HCEC 1CT (cell line): Measurements from ENCODE around the gene DOP1B.
"Not testable (repeated sequence)": the region's sequence is repeated elsewhere in the genome, so short reads cannot be mapped to it uniquely, and the experiment has no call there.

Source experiments
- DNase-seq: peaks from one replicate; pipeline ENCODE4 v3.0.0-alpha.2; 2017

DOP1B gene

DNA sequence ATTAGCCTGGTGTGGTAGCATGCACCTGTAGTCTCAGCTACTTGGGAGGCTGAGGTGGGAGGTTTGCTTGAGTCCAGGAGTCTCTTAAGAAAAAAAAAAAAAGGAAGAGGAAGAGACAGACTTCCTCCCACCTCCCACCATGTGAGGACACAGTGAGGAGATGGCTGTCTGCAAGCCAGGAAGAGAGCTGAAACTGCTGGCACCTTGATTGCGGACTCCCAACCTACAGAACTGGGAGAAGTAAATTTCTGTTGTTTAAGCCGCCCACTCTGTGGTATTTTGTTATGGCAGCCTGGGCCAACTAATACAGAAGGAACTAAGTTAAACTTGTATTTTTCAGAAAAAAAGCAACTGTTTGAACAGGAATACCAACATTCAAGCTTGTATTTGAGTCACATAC lies 21.7 kb downstream of the DOP1B start:
- DNase-seq = no peak

DNA sequence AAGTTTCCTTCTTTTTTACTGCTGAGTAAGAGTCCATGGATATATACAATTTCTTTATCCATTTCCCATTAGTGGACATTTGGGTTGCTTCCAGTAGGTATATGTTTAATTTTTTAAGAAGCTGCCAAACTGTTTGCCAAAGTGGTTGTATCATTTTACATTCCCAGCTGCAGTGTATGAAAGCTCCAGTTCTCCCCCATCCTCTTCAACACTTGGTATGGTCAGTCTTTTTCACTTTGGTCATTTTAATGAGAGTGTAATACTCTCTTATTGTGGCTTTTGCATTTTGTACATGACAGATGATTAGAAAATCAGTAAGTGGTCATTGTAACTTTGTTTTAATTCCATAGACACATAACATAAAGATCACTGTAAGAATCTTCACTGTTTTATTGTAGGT lies 22.5 kb downstream of the DOP1B start:
- no peak for DNase-seq

DNA sequence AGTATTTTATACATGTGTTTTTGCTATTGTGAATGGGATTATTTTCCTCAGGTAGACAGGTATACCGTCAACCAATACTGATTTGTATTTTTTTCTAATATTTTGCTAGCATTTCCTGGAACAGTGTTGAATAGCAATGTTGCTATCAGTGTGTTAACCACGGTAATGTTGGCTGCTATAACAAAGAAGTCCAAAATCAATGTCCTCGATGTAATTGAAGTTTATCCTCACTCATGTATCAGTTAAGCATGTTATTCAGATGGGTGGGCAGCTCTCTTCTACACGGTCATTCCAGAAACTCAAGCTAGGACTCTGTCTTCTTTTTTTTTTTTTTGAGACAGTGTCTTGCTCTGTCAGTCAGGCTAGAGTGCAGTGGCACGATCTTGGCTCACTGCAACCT lies 24.3 kb downstream of the DOP1B start:
- DNase-seq = no peak

DNA sequence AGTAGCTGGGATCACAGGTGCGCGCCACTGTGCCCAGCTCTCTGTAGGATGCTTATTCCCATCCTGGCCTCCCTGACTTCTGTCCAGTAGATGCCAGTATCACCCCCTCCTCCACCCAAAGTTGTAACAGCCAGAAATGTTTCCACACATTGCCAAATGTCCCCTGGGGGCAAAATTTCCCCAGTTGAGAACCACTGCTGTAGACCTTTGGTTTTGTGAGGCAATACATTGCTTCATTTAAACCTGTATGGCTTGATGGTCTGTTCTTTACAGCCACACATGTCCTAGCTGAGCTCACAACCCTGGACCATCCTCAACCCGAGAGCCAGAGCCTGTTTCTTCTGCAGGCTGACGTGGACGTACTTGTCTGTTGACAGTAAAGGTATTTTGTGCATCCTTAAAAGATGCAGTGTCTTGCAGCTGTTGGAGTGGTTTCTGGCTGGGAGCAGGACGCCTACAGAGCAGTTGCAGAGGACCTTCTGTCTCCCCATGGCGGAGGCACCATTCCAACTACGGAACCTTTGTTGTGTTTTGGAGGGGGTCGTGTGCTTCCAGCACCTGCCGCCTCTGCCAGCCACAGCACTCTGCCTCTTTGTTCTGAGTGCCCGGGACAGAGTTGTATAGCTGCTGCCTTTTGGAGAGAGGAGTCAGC lies 26.6 kb downstream of the DOP1B start:
- DNase-seq = no peak

DNA sequence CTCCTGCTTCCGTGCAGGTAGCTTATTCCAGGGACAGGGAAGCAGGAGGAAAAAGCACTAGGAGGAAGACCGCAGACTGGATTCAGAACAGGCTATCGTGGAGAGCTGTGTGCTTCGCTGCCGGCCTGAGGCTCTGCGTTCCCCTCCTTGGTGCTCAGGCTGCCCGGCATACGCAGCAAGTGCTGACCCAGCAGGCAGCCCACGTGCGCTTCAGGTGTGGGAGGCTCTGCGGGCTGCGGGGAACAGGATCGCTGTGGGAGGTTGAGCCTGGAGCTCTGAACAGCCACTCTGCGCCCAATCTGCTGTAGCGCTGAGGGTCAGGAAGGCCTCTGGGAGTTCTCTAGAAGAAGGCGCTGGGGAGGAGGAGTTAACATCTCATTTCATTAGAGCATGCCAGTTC lies 27.9 kb downstream of the DOP1B start:
- DNase-seq = no peak

DNA sequence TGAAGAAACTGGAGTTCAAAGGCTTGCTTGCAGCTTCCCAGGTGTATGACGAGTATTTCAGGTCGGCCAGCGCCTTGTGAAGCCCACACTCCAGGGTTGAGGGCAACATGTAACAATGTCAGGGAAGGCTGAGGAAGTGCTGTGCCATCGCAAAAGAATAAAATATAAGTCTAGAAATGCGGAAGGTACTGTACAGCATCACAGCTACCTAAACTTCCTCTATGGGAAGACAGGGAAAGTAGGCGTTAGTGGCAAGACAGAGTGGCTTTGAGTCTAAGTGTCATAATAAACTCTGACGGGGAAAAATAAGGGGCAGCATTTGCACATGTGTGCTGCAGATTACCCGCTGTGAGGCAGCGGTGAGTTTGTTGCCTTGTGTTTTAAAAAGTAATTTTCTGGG lies 28.9 kb downstream of the DOP1B start:
- no peak for DNase-seq

DNA sequence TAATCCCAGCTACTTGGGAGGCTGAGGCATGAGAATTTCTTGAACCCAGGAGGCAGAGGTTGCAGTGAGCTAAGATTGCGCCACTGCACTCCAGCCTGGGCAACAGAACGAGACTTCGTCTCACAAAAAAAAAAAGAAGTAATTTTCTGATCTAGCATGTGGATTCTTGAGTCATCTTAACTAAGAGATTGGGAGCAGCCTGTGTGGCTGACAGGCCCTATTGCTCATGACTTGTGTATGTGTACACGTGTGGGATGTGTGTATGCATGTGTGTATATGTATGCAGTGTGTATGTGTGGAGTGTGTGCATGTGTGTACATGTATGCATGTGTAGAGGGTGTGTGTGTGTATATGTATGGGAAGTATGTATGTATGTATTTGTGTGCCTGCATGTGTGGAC lies 29.5 kb downstream of the DOP1B start:
- DNase-seq = no peak

DNA sequence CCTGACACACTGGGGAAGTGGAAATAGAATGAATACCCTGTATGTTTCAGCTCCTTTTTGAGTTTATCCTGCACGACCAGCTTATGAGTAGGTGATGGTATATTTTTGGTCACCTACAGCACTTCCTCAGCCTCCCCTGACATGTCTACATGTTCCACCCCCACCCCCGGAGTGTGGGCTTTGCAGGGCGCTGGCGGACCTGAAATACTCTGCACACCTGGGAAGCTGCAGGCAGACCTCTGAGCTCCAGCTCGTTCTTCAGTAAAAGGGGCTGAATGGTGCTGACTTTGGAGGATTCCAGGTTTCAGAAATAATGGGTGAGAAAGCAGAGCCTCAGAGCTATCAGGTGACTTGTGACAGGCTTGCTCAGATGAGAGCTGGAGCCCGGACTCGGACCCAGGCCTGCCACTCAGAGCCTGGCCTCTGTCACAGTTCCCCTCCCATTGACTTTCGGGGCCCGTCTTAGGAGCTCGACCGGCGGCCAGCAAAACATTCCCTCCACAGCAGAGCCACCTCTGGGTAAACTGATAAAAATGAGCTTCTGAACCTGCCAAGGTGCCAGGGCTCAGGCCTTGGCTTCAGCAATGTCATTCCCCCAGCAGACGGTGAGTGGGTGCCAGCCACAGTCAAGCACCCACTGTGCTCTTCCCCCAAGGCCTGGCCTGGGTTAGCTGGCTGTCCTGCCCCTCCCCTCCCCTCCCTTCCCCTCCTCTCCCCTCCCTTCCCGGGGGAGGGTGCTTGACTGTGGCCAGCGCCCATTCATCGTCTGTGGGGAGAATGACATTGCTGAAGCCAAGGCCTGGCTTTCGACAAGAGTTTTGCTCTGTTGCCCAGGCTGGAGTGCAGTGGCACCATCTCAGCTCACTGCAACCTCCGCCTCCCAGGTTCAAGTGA lies 30.1 kb downstream of the DOP1B start:
- DNase-seq = no peak

DNA sequence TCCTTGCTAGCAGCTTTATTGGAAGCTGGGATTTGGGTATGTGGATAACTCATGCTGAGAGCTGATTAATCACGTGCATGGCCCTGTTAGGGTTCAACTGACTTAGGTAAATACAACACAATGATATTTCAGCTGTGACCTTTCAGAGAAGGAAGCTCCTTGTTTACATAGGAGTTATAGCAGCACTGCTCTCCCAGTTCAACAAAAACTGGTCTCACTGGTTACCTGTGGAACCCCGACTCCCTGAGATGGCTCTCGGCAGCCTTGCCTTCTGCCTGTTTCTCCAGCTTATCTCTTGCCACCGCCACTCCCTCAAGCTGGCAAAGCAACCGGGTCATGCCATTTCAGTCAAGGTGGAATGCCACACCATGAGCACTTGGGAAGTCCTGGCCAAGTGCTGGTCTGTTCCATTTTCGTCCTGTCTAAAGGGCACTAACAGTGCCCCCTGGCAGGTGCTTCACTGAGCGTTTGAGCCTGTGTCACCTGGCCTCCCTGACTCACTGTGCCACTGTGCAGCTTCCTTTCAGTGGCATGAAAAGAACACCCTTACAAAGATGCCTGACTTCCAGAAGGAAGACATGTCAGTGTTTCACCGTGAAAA lies 31.6 kb downstream of the DOP1B start:
- no peak for DNase-seq

DNA sequence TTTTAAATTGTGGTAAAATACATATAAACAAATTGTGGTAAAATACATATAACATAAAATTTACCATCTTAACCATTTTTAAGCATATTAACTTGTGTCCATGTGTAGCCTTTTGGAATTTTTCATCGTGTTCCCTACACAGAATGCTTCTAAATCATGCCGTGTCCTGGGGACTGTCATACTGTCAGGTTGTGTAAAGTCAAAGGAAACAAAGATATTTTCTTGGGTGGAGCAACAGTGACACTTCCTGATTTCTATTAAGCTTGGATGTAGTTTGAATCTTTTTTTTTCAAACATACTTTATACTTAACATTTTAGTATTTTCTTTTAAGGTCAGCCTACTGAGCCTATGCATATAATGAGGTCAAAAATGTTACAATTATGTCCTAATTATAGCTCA lies 32.3 kb downstream of the DOP1B start:
- DNase-seq = no peak

DNA sequence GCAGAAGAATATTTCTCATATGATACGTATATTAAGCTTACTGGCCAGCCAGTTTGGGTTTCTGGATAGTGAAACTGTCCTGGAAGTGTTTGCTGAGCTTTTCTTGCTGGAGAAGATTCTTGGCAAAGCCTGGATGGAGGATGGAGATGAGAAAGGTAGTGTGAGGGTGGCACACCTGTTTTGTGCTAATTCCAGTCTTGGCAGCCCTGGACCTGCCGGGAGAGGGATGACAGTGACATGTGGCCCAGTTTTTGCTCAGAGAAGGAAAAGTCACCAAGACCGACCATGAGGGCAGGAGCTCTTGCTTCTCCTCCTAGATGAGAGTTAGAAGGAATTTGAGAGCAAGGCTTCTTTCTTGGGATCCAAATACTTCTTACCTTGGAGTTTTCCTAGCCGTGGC lies 34.1 kb downstream of the DOP1B start:
- DNase-seq = no peak

DNA sequence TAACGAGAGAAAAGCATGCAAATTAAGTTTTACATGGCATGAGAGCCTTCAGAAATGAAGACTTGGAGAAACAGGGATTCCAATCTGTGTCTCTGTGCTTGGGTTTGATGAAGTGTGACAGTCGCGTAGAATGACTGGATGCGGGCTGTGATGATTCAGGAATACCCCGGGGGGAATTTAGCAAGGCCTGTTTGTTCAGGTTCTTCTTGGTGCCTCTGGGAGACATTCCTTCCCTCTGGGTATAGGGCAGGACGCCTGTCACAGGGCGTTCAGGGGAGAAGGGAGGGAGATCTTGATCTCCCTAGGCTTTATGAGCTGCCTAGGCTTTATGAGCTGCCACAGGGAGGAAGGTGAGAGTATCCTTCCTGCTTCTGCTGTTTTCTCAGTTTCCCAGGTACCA lies 36.6 kb downstream of the DOP1B start:
- no peak for DNase-seq

DNA sequence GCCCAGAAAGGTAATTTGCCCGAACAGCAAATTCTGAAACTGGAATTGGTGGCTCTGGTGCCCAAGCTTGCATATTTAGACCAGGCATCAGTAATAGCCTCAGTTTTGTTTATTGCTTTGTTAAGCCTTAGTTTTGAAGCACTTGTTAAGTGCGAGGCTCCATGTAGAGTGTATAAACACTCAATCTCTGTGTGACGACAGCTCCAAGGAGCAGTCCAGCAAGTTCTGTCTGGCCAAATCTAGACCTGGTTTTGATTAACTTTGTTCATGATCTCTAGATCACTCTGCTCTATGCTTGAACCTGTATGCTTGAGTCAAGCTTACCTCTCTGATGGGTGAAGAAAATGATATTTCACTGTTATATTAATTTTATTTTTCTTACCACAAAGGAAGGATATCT lies 37.4 kb downstream of the DOP1B start:
- DNase-seq = no peak

DNA sequence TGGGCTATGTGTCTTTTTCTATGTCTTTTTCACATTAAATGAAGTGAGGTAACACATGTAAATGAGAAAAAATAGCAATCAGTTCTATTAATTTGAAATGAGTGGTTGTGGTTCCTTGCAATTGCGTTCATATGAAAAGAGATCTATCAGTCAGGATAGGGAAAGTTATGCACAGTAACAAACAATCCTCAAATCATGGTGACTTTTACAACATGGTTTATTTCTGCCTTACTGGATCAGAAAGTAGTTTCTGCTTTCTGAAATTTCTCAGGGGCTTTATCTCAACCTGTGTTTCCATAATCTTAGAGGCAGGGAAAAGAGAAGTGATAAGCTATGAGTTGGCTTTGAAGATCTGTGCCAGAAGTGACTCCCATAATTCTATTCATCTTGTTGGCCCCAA lies 39.0 kb downstream of the DOP1B start:
- DNase-seq = no peak

DNA sequence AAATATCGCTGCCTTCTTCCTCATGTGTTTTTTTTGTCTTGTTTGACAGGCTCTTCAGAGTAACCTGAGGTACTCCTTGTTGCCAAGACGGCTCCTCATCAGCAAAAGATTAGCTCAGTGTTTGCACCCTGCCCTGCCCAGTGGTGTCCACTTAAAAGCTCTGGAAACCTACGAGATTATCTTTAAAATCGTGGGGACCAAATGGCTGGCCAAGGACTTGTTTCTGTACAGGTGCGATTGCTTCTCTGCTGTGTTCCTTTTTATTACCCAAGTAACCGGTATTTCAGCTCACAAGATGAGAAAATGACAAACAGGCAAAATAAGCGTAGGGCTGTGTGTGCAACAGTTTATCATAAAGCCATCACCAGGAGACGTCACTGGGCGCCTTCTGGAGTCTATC lies 42.4 kb downstream of the DOP1B start:
- DNase-seq = no peak

DNA sequence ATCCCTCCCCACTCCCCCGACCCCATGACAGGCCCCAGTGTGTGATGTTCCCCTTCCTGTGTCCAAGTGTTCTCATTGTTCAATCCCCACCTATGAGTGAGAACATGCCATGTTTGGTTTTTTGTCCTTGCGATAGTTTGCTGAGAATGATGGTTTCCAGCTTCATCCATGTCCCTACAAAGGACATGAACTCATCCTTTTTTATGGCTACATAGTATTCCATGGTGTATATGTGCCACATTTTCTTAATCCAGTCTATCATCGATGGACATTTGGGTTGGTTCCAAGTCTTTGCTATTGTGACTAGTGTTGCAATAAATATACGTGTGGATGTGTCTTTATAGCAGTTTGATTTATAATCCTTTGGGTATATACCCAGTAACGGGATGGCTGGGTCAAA lies 43.0 kb downstream of the DOP1B start:
- not testable (repeated sequence) for DNase-seq

DNA sequence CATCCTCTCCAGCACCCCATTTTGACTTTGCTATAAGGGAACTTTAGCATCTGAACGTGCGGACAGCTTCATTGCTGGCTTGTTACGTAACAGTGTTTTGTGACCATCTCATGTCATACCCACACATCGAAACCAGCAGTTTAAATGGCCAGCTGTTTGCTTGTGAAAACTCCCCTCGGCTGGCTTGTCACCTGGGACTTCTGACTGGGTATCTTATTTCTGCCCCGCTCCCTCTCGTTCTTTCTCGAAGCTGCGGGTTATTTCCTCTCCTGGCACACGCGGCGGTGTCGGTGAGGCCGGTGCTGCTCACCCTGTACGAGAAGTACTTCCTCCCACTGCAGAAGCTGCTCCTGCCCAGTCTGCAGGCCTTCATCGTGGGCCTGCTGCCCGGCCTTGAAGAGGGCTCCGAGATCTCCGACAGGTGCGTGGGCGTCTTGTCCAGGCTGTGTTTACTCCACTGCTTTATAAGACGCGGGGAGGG lies 43.5 kb downstream of the DOP1B start:
- DNase-seq = no peak

DNA sequence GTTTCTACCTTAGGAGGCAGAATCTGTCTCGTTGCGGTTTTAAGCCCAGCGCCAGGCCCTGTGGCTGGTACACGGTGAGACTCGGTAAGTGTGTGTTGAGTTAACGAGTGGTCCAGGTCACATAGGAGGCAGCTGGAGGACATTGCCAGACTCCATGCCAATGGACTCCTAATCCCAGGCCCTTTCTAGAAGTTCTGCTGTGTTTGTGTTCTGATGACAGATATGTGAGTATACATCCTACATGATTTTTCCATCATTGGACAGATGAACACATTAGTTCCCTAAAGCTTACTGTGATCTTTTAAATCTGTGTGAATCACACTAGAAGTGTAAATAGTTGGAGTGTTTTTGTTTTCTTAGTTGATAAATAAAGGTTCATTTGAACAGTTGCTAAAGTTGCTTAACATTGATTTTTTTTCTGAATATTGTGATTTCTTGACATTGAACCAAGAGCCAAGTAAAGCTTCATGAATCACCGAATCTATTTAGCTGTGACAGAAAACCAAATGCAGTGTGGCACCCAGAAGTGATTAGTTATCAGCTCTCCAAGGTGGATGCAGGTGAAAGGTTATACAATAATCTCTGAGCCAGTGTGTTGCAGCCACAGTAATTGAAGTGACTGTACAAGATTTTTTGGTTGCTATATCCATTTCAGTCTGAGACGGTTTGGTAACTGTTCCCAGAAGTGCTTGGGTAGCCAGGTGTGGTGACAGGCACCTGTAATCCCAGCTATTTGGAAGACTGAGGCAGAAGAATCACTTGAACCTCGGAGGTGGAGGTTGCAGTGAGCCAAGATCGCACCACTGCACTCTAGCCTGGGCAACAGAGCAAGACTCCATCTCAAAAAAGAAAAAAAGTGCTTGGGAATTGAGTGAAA lies 46.3 kb downstream of the DOP1B start:
- peak; percentile 52 for DNase-seq

DNA sequence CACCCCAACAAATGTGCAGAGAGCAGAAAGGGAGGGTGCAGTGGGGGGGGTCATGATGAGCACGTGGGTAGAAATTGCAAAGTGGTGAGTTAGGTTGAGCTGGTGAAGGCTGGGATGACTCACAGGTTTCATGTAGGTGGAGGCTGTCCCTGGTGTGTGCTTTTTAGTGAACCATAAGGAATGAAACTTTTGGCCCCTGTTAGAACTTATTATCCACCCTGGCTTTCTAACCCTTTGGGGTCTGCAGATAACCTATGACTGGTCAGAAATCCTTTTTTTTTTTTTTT lies 46.9 kb downstream of the DOP1B start:
- peak; percentile 87 for DNase-seq

DNA sequence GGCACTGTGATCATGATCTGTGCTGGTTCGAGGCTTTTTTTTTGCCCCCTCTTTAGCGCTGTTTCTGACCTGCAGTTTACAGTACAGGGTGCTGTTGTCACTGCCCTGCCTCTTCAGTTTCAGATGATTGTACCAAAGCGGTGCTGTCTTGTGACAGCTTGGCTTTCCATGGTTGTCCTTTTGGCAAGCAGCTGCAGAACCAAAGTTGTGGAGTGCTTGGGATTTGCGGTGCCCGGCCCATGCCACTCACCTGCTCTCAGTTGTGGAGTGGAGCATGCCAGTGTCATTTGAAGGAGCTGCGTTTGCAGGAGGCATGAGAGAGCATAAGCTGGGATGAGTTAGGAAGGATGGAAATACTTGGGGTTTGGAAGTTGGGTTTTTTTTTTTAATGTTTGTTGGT lies 48.4 kb downstream of the DOP1B start:
- DNase-seq = no peak

DNA sequence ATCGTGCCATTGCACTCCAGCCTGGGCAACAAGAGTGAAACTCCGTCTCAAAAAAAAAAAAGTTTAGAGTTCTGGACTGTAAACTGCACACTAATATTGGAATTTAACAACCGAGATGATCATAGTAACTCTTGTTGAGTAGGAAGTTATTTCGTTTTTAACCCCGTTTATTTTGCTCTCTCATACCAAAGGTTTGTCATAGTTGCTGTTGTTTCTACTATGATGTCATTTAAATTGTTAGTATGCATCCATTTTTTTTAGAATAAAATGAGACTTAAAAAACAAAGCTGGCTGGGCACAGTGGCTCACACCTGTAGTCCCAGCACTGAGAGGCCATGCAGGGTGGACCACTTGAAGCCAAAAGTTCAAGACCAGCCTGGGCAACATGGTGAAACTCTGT lies 49.3 kb downstream of the DOP1B start:
- no peak for DNase-seq
